A549 treated with CORT108297 at 1 μM for 4 hours (cell line): ENCODE data around the gene RAET1G. TPM values are rescaled to one million over a fixed set of nuclear protein-coding genes. Genes with fewer than 3 reads are reported as not detected.

ENCODE experiments used
- total RNA-seq: library from RNA; stranded (reverse); fragments of 200-300 nt; extraction: Qiagen RNA extraction; gene quantifications from 5 replicates; pipeline ENCODE4 v1.2.3, GENCODE V29; 2022

Gene RAET1G
- 7.3 to 11.9 TPM (median 10.3 TPM) in 5 replicates for total RNA-seq

DNA sequence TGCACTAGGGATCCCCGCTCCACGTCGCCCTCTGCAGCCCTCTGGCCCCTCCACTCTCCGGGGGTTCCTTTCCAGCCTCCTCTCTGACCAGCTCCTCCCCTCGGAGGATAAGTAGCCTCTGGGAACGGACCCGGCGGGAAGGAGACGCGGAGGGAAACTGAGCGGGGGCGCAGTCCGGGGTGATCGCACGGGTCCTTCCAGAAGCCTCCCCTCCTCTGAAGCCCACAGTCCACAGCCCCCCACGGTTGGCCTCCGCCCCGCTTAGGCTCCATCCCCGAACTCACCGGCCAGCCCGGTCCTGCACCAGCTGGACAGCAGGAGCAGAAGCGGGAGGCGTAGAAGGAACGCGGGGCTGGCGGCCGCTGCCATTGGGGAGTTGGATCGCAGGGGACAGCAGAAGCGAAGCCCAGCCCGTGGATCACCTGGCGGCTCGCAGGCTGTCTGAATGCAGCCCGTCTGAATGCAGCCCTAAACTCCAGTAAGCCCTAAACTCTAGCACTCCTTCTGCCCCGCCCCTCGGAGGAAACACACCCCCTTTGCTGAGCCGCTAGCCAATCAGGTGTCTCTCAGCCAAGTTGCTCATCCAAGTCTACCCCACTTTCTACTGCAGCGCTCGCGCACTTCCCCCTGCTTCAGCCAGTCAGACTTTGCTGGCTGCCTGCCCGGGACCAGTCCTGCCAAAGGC is at the start of gene RAET1G:
Gene RAET1G (minus strand): TSS at position 480 of the 685 bp plus-strand sequence. CDS start 111 bp downstream, at position 369.

GRCh38 chr6:149963462-149964307 is 40.8 kb upstream of the RAET1G start, which contains the start of gene ULBP1:
TSS of gene ULBP1 (plus strand) at chr6:149963943. CDS start at chr6:149964050, 107 bp downstream.

GRCh38 chr6:149941583-149942460 is 18.9 kb upstream of the RAET1G start, which contains the start of gene ULBP2:
TSS of gene ULBP2 (plus strand) at chr6:149942014. CDS start at chr6:149942073, 59 bp downstream.

DNA sequence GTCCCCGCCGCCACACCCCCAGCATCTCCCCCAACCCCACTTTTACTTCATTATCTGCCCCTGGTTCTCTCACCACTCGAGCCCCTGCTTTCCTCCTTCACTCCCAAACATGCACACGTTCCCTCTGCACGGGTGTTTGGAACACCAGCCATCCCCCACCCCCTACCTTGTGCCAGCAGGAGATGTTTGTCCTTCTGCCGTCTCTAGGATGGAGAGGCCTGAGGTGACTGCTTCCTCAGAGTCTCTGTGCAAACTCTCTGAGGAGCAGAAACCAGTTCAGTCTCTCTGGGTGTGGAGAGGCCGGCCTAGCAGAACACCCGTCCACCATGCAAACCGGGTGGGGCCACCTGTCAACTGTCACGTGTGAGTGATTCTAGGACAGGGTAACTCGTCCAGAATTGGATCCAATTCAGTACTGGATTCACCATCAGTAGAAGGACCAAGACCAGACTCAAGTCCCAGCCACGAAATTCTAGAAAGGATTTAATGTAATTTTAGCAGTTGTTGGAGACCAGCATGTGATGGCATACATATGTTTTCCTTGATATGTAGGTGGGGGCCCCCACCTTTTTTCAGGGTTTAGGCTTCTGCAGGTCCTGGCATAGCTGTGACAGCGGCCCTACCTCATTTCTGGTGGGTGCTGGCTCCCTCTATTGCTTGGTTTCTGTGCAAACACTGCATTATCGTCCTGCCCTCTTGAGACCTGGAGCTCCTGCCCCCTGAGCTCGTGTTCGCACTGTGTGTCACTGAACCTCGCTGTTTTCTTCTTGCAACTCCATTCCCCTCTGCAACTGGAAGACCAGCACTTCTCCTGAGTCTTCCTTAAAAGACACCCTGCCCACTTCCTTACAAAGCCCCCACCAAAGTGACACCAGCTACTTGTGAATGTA is 24.8 kb downstream of the RAET1G start, which contains the start of gene RAET1E:
Gene RAET1E (minus strand): TSS at position 259 of the 890 bp plus-strand sequence. CDS start 7,212 bp downstream, outside the sequence.

Other genes starting within 250 kb of the RAET1G start
- 5.2 to 8.1 TPM (median 7.4 TPM) in 5 replicates for gene LATS1, start 205.0 kb downstream of the RAET1G start, total RNA-seq
- 13.1 to 16.4 TPM (median 14.9 TPM) in 5 replicates for gene NUP43, start 176.6 kb downstream of the RAET1G start, total RNA-seq
- 85.0 to 99.9 TPM (median 88.8 TPM) in 5 replicates for gene PCMT1, start 173.4 kb downstream of the RAET1G start, total RNA-seq
- 31.8 to 44.2 TPM (median 37.9 TPM) in 5 replicates for gene LRP11, start 58.8 kb downstream of the RAET1G start, total RNA-seq
- 2.2 to 3.7 TPM (median 2.6 TPM) in 5 replicates for gene RAET1E, start 25.0 kb downstream of the RAET1G start, total RNA-seq
- 3.2 to 4.1 TPM (median 3.9 TPM) in 5 replicates for gene ULBP2, start 18.9 kb upstream of the RAET1G start, total RNA-seq
- 0.74 to 1.1 TPM (median 1.0 TPM) in 5 replicates for gene ULBP1, start 40.8 kb upstream of the RAET1G start, total RNA-seq
- 0.30 to 0.40 TPM (median 0.33 TPM) in 5 replicates for gene RAET1L, start 102.4 kb upstream of the RAET1G start, total RNA-seq
- 3.3 to 4.3 TPM (median 3.9 TPM) in 5 replicates for gene ULBP3, start 146.0 kb upstream of the RAET1G start, total RNA-seq
- 0.71 to 1.2 TPM (median 1.1 TPM) in 5 replicates for gene PPP1R14C, start 219.9 kb upstream of the RAET1G start, total RNA-seq